Activated CD4-positive, alpha-beta T cell treated with anti-CD3 and anti-CD28 coated beads for 36 hours (primary cell): ENCODE data around the gene PRC1. TPM values are rescaled to one million over a fixed set of nuclear protein-coding genes. Genes with fewer than 3 reads are reported as not detected.
"Not testable (repeated sequence)": the region's sequence is repeated elsewhere in the genome, so short reads cannot be mapped to it uniquely, and the experiment has no call there.

Source experiments
- ATAC-seq: fragments of 200-7000 bp; cut with Tn5 transposase; one replicate; pipeline ENCODE4 v1.10.0; 2021; ENCODE audit warnings: mild to moderate bottlenecking, moderate library complexity
- CTCF ChIA-PET: fragments of 350-600 bp; sonication (Branson Sonifier 250); formaldehyde crosslinking; loops from one replicate; lab custom pipeline; 2021; ENCODE audit warnings: antibody characterized with exemption; lab: Charles Lee
- POLR2A ChIA-PET: fragments of 350-600 bp; sonication (Branson Sonifier 250); formaldehyde crosslinking; loops from one replicate; lab custom pipeline; 2021; ENCODE audit warnings: antibody characterized with exemption, inconsistent platforms; lab: Charles Lee
- DNase-seq: peaks from one replicate; pipeline ENCODE4 v3.0.0-alpha.2; 2020
- H3K27ac Mint-ChIP-seq: one replicate; pipeline ENCODE4 v1.8.0; 2021; ENCODE audit warnings: mixed read lengths
- H3K27me3 Mint-ChIP-seq: one replicate; pipeline ENCODE4 v1.8.0; 2021; ENCODE audit warnings: mixed read lengths
- H3K36me3 Mint-ChIP-seq: one replicate; pipeline ENCODE4 v1.8.0; 2021; ENCODE audit warnings: low read depth, mixed read lengths
- H3K4me1 Mint-ChIP-seq: one replicate; pipeline ENCODE4 v1.8.0; 2021; ENCODE audit warnings: mixed read lengths
- H3K4me3 Mint-ChIP-seq: one replicate; pipeline ENCODE4 v1.8.0; 2021; ENCODE audit warnings: mild to moderate bottlenecking, moderate library complexity, mixed read lengths
- H3K9me3 Mint-ChIP-seq: one replicate; pipeline ENCODE4 v1.8.0; 2021; ENCODE audit warnings: low read depth, mixed read lengths
- intact Hi-C, 2 experiments: fragments of 100-400 bp; cut with DNase I in 1 of 2; cut with micrococcal nuclease in 1 of 2; formaldehyde crosslinking; loops; one replicate each; pipeline versions ENCODE4 v1.14.2 to v1.15.1; 2022 to 2024; cut with DNase I, micrococcal nuclease
- total RNA-seq, 2 experiments: library from RNA; stranded (reverse); gene quantifications; one replicate each; pipeline ENCODE4 v1.2.3, GENCODE V29; 2021

Gene PRC1
- total RNA-seq, 2 experiments from 2014 or later = 111 to 157 TPM

GRCh38 chr15:91022075-91022831, 27.9 kb upstream of the PRC1 start, which contains the start of gene VPS33B:
Gene VPS33B (minus strand): TSS chr15:91022594. CDS start chr15:91022249, 345 bp downstream.
- ATAC-seq = peak; percentile 81
- H3K36me3 Mint-ChIP-seq = no peaks in the 10 kb centered on the region
- ChIA-PET CTCF (interaction anchor here (0.6 to 3.2 kb wide), 7 partner anchors 9 to 246 kb away, joined by 3 to 17 read pairs (median 3); partner anchors contain the start of gene UNC45A), POLR2A (interaction anchor here (0.5 to 0.6 kb wide), 5 partner anchors 13 to 656 kb away, joined by 3 to 4 read pairs (median 3); no protein-coding TSS in a partner anchor)
- H3K4me1 Mint-ChIP-seq = peaks cover 37% of the 10 kb centered on the region
- H3K27me3 Mint-ChIP-seq = no peaks in the 10 kb centered on the region
- H3K4me3 Mint-ChIP-seq = peak within 1 kb of the TSS; percentile 89
- peak within 1 kb of the TSS; percentile 61 for H3K27ac Mint-ChIP-seq
- DNase-seq = peak; percentile 84
- no peaks in the 10 kb centered on the region for H3K9me3 Mint-ChIP-seq
- intact Hi-C loops = loop anchor here (1.0 kb wide), 4 partner anchors 28 to 120 kb away; partner anchors contain the start of genes PRC1 (in 2 of the 2), HDDC3 (in 1 of the 2) and RCCD1 (in 1 of the 2)

GRCh38 chr15:91021516-91022074, 27.3 kb upstream of the PRC1 start:
- Mint-ChIP-seq H3K4me1 (peaks cover 37% of the 10 kb centered on the region), H3K36me3 (peaks cover 4% of the 10 kb centered on the region), H3K27me3 (no peaks in the 10 kb centered on the region), H3K4me3 (peak overlapping the region; percentile 89), H3K27ac (peak overlapping the region; percentile 61), H3K9me3 (no peaks in the 10 kb centered on the region)
- DNase-seq (no peak), ATAC-seq (peak; percentile 24)
- ChIA-PET POLR2A (interaction anchor here (0.5 to 1.2 kb wide), 4 partner anchors 14 to 89 kb away, joined by 3 to 4 read pairs (median 3); partner anchors contain the start of gene HDDC3), CTCF (interaction anchor here (0.6 to 3.2 kb wide), 9 partner anchors 8 to 381 kb away, joined by 3 to 17 read pairs (median 3); partner anchors contain the start of gene UNC45A)
- intact Hi-C loops = loop anchor here (1.0 kb wide), 4 partner anchors 27 to 119 kb away; partner anchors contain the start of genes PRC1 (in 2 of the 2), HDDC3 (in 1 of the 2) and RCCD1 (in 1 of the 2)

- intact Hi-C loops = no loop called here
- CTCF ChIA-PET = interaction anchor here (1.0 kb wide), 1 partner anchor 253 kb away, joined by 3 read pairs; no protein-coding TSS in a partner anchor
- Mint-ChIP-seq H3K9me3 (no peaks in the 10 kb centered on the region), H3K27me3 (no peaks in the 10 kb centered on the region), H3K4me1 (peaks cover 36% of the 10 kb centered on the region), H3K27ac (peak overlapping the region; percentile 13), H3K36me3 (peaks cover 13% of the 10 kb centered on the region), H3K4me3 (no peak overlapping the region)
- DNase-seq (no peak), ATAC-seq (no peak)
- POLR2A ChIA-PET = no interaction called here
Observed at GRCh38 chr15:91018158-91018557, 23.8 kb upstream of the PRC1 start.

GRCh38 chr15:91017716-91018115, 23.4 kb upstream of the PRC1 start:
- DNase-seq = no peak
- no peaks in the 10 kb centered on the region for H3K27me3 Mint-ChIP-seq
- intact Hi-C loops = no loop called here
- H3K4me1 Mint-ChIP-seq = peaks cover 32% of the 10 kb centered on the region
- no peak for ATAC-seq
- CTCF ChIA-PET = interaction anchor here (1.0 kb wide), 1 partner anchor 254 kb away, joined by 3 read pairs; no protein-coding TSS in a partner anchor
- peaks cover 15% of the 10 kb centered on the region for H3K36me3 Mint-ChIP-seq
- peak overlapping the region; percentile 15 for H3K27ac Mint-ChIP-seq
- no peak overlapping the region for H3K4me3 Mint-ChIP-seq
- no peaks in the 10 kb centered on the region for H3K9me3 Mint-ChIP-seq
- POLR2A ChIA-PET = no interaction called here

DNA sequence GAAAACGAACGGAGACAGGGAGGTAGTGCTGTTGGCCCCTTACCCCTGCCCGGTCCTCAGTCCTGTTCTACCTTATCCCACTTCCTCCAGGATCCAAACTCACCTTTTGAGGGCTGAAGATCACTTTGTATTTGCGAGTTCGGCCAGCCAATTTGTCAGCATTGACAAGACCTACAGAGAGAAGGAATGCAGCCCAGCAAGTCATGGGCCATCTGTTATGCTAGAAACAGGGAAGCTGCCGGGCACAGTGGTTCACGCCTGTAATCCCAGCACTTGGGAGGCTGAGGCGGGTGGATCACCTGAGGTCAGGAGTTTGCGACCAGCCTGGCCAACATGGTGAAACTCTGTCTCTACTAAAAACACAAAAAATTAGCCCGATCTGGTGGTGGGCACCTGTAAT, 19.4 kb upstream of the PRC1 start:
- Mint-ChIP-seq H3K4me1 (peaks cover 11% of the 10 kb centered on the region), H3K36me3 (peaks cover 23% of the 10 kb centered on the region)
- H3K27me3 Mint-ChIP-seq, H3K27ac Mint-ChIP-seq, intact Hi-C loops, H3K9me3 Mint-ChIP-seq, ATAC-seq, DNase-seq, H3K4me3 Mint-ChIP-seq: not testable (repeated sequence)
- CTCF ChIA-PET = interaction anchor here (0.6 to 0.9 kb wide), 3 partner anchors 8 to 77 kb away, joined by 3 to 4 read pairs (median 3); no protein-coding TSS in a partner anchor
- POLR2A ChIA-PET = interaction anchor here (0.6 kb wide), 2 partner anchors 13 to 43 kb away, joined by 4 to 9 read pairs; no protein-coding TSS in a partner anchor

DNA sequence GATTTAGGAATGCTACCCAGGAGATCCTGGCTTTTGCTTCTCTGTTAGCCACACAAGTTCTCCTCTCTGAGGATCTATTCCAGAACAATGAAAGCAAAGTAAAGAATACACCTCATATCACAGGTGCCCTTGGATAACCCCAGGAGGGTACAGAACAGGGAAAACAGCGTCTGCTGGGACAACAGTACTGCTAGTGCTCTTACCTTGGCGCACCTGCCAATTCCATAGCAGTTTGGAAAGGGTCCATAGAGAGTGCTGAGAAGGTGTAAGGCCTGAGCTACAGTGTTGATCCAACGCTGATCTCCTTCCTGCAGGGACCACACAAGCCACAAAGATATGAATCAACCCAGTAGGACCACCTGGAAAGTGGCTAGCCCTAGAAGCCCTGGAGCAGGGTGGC, 12.9 kb upstream of the PRC1 start:
- Mint-ChIP-seq H3K4me1 (no peaks in the 10 kb centered on the region), H3K27ac (no peak overlapping the region), H3K36me3 (peaks cover 25% of the 10 kb centered on the region), H3K4me3 (no peak overlapping the region), H3K27me3 (no peaks in the 10 kb centered on the region), H3K9me3 (no peaks in the 10 kb centered on the region)
- intact Hi-C loops = no loop called here
- DNase-seq (no peak), ATAC-seq (no peak)
- ChIA-PET POLR2A (no interaction called here), CTCF (no interaction called here)

DNA sequence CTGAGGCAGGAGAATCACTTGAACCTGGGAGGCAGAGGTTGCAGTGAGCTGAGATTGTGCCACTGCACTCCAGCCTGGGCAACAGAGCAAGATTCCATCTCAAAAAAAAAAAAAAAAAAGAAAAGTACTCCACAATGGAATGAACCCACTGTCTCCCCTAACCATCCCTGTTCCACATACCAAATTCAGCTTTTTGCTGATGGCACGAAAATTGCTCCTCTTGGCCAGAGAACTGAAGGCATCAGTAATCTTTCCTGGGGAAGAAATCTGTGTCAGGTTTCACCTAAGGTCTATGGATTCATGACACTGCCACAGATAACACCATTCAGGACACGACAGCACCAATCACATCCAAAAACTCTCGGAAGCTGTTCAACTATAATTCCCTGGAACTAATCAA, 6.9 kb upstream of the PRC1 start:
- H3K4me3 Mint-ChIP-seq = no peak overlapping the region
- H3K9me3 Mint-ChIP-seq = no peaks in the 10 kb centered on the region
- intact Hi-C loops = no loop called here
- POLR2A ChIA-PET = no interaction called here
- no peak overlapping the region for H3K27ac Mint-ChIP-seq
- H3K27me3 Mint-ChIP-seq = no peaks in the 10 kb centered on the region
- H3K36me3 Mint-ChIP-seq = peaks cover 37% of the 10 kb centered on the region
- H3K4me1 Mint-ChIP-seq = no peaks in the 10 kb centered on the region
- no peak for DNase-seq
- ATAC-seq = no peak
- CTCF ChIA-PET = no interaction called here

DNA sequence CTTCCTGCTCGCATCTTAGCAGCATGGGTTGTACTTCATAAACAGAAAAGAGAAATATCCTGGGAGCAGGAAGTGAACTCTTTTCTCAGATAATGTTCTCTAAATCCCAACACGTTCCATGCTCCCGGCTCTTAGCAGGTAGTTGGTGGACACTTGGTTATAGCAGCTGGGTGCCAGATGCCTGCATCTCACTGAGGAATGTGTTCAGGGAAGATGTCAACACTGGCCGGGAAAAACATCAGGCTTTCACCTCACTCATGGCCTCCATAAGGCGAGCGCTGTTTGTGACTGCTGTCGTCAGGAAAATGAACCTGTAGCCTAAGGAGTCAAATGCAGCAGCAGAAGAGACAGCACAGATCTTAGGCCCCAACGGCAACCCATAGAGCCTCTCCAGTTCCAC, 4.4 kb upstream of the PRC1 start:
- no peak overlapping the region for H3K4me3 Mint-ChIP-seq
- no peak for DNase-seq
- H3K36me3 Mint-ChIP-seq = peaks cover 35% of the 10 kb centered on the region
- no peak overlapping the region for H3K27ac Mint-ChIP-seq
- H3K9me3 Mint-ChIP-seq = no peaks in the 10 kb centered on the region
- H3K4me1 Mint-ChIP-seq = peaks cover 7% of the 10 kb centered on the region
- CTCF ChIA-PET = interaction anchor here (1.0 kb wide), 1 partner anchor 35 kb away, joined by 3 read pairs; no protein-coding TSS in a partner anchor
- POLR2A ChIA-PET = no interaction called here
- no peaks in the 10 kb centered on the region for H3K27me3 Mint-ChIP-seq
- intact Hi-C loops = no loop called here
- ATAC-seq = no peak

GRCh38 chr15:90994059-90994416, 297 bp downstream of the PRC1 start:
- Mint-ChIP-seq H3K4me3 (peak overlapping the region; percentile 99), H3K4me1 (peaks cover 19% of the 10 kb centered on the region), H3K9me3 (no peaks in the 10 kb centered on the region), H3K27ac (peak overlapping the region; percentile 100), H3K27me3 (no peaks in the 10 kb centered on the region), H3K36me3 (peaks cover 31% of the 10 kb centered on the region)
- DNase-seq (no peak), ATAC-seq (peak; percentile 7)
- ChIA-PET CTCF (interaction anchor here (0.7 to 1.2 kb wide), 5 partner anchors 11 to 91 kb away, joined by 3 to 4 read pairs (median 3); partner anchors contain the start of gene MAN2A2), POLR2A (interaction anchor here (0.9 to 1.0 kb wide), 3 partner anchors 38 to 62 kb away, joined by 4 to 6 read pairs (median 5); partner anchors contain the start of genes HDDC3 and RCCD1)
- intact Hi-C loops = loop anchor here (1.0 to 5.0 kb wide), 5 partner anchors 28 to 333 kb away; partner anchors contain the start of genes UNC45A (in 2 of the 2) and VPS33B (in 2 of the 2)

- H3K27ac Mint-ChIP-seq = no peak overlapping the region
- ChIA-PET CTCF (no interaction called here), POLR2A (interaction anchor here (1.5 kb wide), 1 partner anchor 39 kb away, joined by 3 read pairs; no protein-coding TSS in a partner anchor)
- H3K9me3 Mint-ChIP-seq = no peaks in the 10 kb centered on the region
- no peak for DNase-seq
- H3K4me3 Mint-ChIP-seq = no peak overlapping the region
- H3K4me1 Mint-ChIP-seq = peaks cover 31% of the 10 kb centered on the region
- peaks cover 18% of the 10 kb centered on the region for H3K36me3 Mint-ChIP-seq
- no peak for ATAC-seq
- intact Hi-C loops = loop anchor here in 1 of 2 experiments (5.0 kb wide), 1 partner anchor 34 kb away; no protein-coding TSS in a partner anchor
- H3K27me3 Mint-ChIP-seq = no peaks in the 10 kb centered on the region
Observed at GRCh38 chr15:90991587-90992285, 2.6 kb downstream of the PRC1 start.
